ENCODE measurements around the gene TRIM60. TPM values are rescaled to one million over a fixed set of nuclear protein-coding genes. Genes with fewer than 3 reads are reported as not detected.
"Not testable (repeated sequence)": the region's sequence is repeated elsewhere in the genome, so short reads cannot be mapped to it uniquely, and the experiment has no call there.

Gene TRIM60
- not detected in 2 replicates for total RNA-seq (2012; rRNA removed)

DNA sequence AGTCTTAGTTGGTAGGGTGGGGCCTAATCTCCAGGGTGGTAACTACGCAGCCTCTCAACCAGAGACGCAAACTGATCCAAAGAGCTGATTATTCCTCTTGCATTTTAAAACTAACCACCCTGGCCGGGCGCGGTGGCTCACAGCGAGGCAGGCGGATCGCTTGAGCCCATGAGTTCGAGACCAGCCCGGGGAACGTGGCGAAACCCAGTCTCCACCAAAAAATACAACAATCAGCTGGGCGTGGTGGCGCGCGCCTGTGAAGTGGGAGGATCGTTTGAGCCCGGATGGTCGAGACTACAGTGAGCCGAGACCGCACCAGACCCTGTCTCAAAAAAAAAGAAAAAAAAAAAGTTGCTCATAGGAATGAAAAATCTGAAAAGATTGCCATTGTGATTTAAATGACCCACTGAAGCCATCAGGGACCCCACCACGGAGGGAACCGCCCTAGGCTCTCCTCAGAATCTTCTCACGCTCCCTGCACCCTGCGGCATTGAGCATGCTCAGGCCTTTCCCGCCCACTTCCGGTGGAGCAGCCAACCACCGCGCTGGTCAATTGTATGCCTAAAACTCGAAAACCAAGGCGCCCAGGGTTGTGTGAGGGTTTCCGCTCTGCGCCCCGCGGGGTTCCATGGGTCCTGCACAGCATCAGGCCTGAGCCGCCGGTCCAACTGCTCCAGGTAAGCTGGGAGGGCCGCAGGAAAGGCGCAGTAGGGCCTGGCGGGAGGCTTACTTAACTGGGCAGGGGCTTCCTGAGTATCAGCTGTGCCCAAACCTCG lies at the start of gene TRIM60:
Gene TRIM60, plus strand, starts transcription at position 564 of the 776 bp plus-strand sequence. CDS start 8,074 bp downstream, outside the sequence.
- Histone ChIP-seq H3K27me3 (ENCODE audit: control insufficient read depth, insufficient read depth, low read length) (no peaks in the 10 kb centered on the region), H3K4me3 (ENCODE audit: low read length) (no peak within 1 kb of the TSS), H3K4me2 (ENCODE audit: low read length) (no peak within 1 kb of the TSS), H3K9ac (ENCODE audit: low read depth, low read length) (no peak within 1 kb of the TSS), H3K4me1 (ENCODE audit: control insufficient read depth, insufficient read depth, low read length) (no peaks in the 10 kb centered on the region), H3K36me3 (ENCODE audit: insufficient read depth, low read length) (no peaks in the 10 kb centered on the region), H3K9me3 (replicated peaks; ENCODE audit: low read length) (no peaks in the 10 kb centered on the region)

GRCh38 chr4:164989471-164989870 lies 42.3 kb upstream of the TRIM60 start:
- H3K36me3 ChIP-seq (ENCODE audit: insufficient read depth, low read length), result no peaks in the 10 kb centered on the region
- no peak overlapping the region for H3K4me2 ChIP-seq (ENCODE audit: low read length)
- no peaks in the 10 kb centered on the region for H3K9me3 ChIP-seq (replicated peaks; ENCODE audit: low read length)
- H3K9ac ChIP-seq (ENCODE audit: low read depth, low read length), result no peak overlapping the region
- H3K27me3 ChIP-seq (ENCODE audit: control insufficient read depth, insufficient read depth, low read length), result no peaks in the 10 kb centered on the region
- H3K4me1 ChIP-seq (ENCODE audit: control insufficient read depth, insufficient read depth, low read length), result peaks cover 4% of the 10 kb centered on the region
- H3K4me3 ChIP-seq (ENCODE audit: low read length), result no peak overlapping the region

DNA sequence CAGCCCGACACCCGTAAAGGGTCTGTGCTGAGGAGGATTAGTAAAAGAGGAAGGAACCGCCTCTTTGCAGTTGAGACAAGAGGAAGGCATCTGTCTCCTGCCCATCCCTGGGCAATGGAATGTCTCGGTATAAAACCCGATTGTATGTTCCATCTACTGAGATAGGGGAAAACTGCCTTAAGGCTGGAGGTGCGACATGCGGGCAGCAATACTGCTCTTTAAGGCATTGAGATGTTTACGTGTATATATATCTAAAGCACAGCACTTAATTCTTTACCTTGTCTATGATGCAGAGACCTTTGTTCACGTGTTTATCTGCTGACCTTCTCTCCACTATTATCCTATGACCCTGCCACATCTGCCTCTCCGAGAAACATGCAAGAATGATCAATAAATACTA lies 41.0 kb upstream of the TRIM60 start:
- H3K4me2 ChIP-seq (ENCODE audit: low read length); H3K4me3 ChIP-seq (ENCODE audit: low read length); H3K36me3 ChIP-seq (ENCODE audit: insufficient read depth, low read length); H3K9me3 ChIP-seq (replicated peaks; ENCODE audit: low read length); H3K9ac ChIP-seq (ENCODE audit: low read depth, low read length); H3K27me3 ChIP-seq (ENCODE audit: control insufficient read depth, insufficient read depth, low read length); H3K4me1 ChIP-seq (ENCODE audit: control insufficient read depth, insufficient read depth, low read length): not testable (repeated sequence)

- H3K9me3 ChIP-seq (replicated peaks; ENCODE audit: low read length); H3K36me3 ChIP-seq (ENCODE audit: insufficient read depth, low read length); H3K4me3 ChIP-seq (ENCODE audit: low read length); H3K4me2 ChIP-seq (ENCODE audit: low read length); H3K27me3 ChIP-seq (ENCODE audit: control insufficient read depth, insufficient read depth, low read length); H3K9ac ChIP-seq (ENCODE audit: low read depth, low read length); H3K4me1 ChIP-seq (ENCODE audit: control insufficient read depth, insufficient read depth, low read length): not testable (repeated sequence)
Measured at GRCh38 chr4:164996123-164996522, 35.7 kb upstream of the TRIM60 start.

- Histone ChIP-seq H3K27me3 (ENCODE audit: control insufficient read depth, insufficient read depth, low read length) (no peaks in the 10 kb centered on the region), H3K4me1 (ENCODE audit: control insufficient read depth, insufficient read depth, low read length) (no peaks in the 10 kb centered on the region), H3K4me3 (ENCODE audit: low read length) (no peak overlapping the region), H3K9me3 (replicated peaks; ENCODE audit: low read length) (no peaks in the 10 kb centered on the region), H3K9ac (ENCODE audit: low read depth, low read length) (no peak overlapping the region), H3K4me2 (ENCODE audit: low read length) (no peak overlapping the region), H3K36me3 (ENCODE audit: insufficient read depth, low read length) (no peaks in the 10 kb centered on the region)
Measured at GRCh38 chr4:164997324-164997723, 34.5 kb upstream of the TRIM60 start.

DNA sequence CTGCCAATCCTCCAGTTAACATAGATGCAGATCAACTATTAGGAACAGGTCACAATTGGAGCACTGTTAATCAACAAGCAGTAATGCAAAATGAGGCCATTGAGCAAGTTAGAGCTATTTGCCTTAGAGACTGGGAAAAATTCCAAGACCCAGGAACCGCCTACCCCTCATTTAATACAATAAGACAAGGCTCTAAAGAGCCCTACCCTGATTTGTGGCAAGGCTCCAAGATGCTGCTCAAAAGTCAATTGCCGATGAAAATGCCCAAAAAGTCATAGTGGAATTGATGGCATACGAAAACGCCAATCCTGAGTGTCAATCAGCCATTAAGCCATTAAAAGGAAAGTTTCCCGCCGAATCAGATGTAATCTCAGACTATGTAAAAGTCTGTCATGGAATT lies 33.9 kb upstream of the TRIM60 start:
- Histone ChIP-seq H3K9ac (ENCODE audit: low read depth, low read length) (no peak overlapping the region), H3K4me2 (ENCODE audit: low read length) (no peak overlapping the region), H3K27me3 (ENCODE audit: control insufficient read depth, insufficient read depth, low read length) (no peaks in the 10 kb centered on the region), H3K36me3 (ENCODE audit: insufficient read depth, low read length) (no peaks in the 10 kb centered on the region), H3K4me1 (ENCODE audit: control insufficient read depth, insufficient read depth, low read length) (no peaks in the 10 kb centered on the region), H3K9me3 (replicated peaks; ENCODE audit: low read length) (no peaks in the 10 kb centered on the region), H3K4me3 (ENCODE audit: low read length) (no peak overlapping the region)

DNA sequence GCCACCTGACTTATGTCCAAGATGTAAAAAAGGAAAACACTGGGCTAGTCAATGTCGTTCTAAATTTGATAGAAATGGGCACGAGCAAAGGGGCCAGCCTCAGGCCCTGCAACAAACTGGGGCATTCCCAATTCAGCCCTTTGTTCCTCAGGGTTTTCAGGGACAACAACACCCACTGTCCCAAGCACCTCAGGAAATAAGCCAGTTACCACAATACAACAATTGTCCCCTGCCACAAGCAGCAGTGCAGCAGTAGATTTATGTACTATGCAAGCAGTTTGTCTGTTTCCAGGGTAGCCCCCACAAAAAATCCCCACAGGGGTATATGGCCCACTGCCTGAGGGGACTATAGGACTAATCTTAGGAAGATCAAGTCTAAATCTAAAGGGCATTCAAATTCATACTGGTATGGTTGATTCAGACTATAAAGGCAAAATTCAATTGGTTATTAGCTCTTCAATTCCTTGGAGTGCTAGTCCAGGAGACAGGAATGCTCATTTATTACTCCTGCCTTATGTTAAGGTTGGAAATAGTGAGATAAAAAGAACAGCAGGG lies 33.2 kb upstream of the TRIM60 start:
- not testable (repeated sequence) for H3K36me3 ChIP-seq (ENCODE audit: insufficient read depth, low read length); H3K4me3 ChIP-seq (ENCODE audit: low read length); H3K4me2 ChIP-seq (ENCODE audit: low read length); H3K9me3 ChIP-seq (replicated peaks; ENCODE audit: low read length); H3K9ac ChIP-seq (ENCODE audit: low read depth, low read length); H3K4me1 ChIP-seq (ENCODE audit: control insufficient read depth, insufficient read depth, low read length); H3K27me3 ChIP-seq (ENCODE audit: control insufficient read depth, insufficient read depth, low read length)

DNA sequence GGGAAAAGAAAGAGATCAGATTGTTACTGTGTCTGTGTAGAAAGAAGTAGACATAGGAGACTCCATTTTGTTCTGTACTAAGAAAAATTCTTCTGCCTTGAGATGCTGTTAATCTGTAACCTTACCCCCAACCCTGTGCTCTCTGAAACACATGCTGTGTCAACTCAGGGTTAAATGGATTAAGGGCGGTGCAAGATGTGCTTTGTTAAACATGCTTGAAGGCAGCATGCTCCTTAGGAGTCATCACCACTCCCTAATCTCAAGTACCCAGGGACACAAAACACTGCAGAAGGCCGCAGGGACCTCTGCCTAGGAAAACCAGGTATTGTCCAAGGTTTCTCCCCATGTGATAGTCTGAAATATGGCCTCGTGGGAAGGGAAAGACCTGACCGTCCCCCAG lies 29.8 kb upstream of the TRIM60 start:
- H3K27me3 ChIP-seq (ENCODE audit: control insufficient read depth, insufficient read depth, low read length); H3K4me1 ChIP-seq (ENCODE audit: control insufficient read depth, insufficient read depth, low read length); H3K4me3 ChIP-seq (ENCODE audit: low read length); H3K9me3 ChIP-seq (replicated peaks; ENCODE audit: low read length); H3K36me3 ChIP-seq (ENCODE audit: insufficient read depth, low read length); H3K4me2 ChIP-seq (ENCODE audit: low read length); H3K9ac ChIP-seq (ENCODE audit: low read depth, low read length): not testable (repeated sequence)

- H3K27me3 ChIP-seq (ENCODE audit: control insufficient read depth, insufficient read depth, low read length), result no peaks in the 10 kb centered on the region
- H3K9ac ChIP-seq (ENCODE audit: low read depth, low read length), result no peak overlapping the region
- no peak overlapping the region for H3K4me2 ChIP-seq (ENCODE audit: low read length)
- no peaks in the 10 kb centered on the region for H3K36me3 ChIP-seq (ENCODE audit: insufficient read depth, low read length)
- H3K4me3 ChIP-seq (ENCODE audit: low read length), result no peak overlapping the region
- H3K4me1 ChIP-seq (ENCODE audit: control insufficient read depth, insufficient read depth, low read length), result no peaks in the 10 kb centered on the region
- no peaks in the 10 kb centered on the region for H3K9me3 ChIP-seq (replicated peaks; ENCODE audit: low read length)
Measured at GRCh38 chr4:165005352-165005925, 26.4 kb upstream of the TRIM60 start.

- H3K27me3 ChIP-seq (ENCODE audit: control insufficient read depth, insufficient read depth, low read length), result no peaks in the 10 kb centered on the region
- no peaks in the 10 kb centered on the region for H3K4me1 ChIP-seq (ENCODE audit: control insufficient read depth, insufficient read depth, low read length)
- no peak overlapping the region for H3K4me2 ChIP-seq (ENCODE audit: low read length)
- H3K9me3 ChIP-seq (replicated peaks; ENCODE audit: low read length), result no peaks in the 10 kb centered on the region
- no peaks in the 10 kb centered on the region for H3K36me3 ChIP-seq (ENCODE audit: insufficient read depth, low read length)
- H3K4me3 ChIP-seq (ENCODE audit: low read length), result no peak overlapping the region
- H3K9ac ChIP-seq (ENCODE audit: low read depth, low read length), result no peak overlapping the region
Measured at GRCh38 chr4:165006456-165006855, 25.3 kb upstream of the TRIM60 start.

DNA sequence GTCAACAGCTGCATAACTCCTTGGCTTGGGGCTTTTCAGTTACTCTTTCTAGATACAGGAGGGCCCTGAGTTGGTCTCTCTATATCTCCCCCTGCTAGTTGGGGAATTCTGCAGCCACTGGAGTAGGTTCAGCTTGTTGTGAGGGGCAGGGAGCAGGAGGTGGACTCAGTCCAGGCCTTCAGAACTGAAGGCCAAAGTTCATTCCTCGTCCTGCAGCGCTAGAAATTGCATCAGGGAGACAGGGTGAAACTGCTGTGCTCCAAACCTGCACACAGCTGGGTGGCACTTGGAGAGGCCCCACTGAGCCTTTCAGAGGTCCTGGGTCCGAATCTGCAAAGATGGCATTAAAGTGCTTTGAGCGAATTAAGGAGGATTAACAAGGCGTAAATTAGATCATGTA lies 24.9 kb upstream of the TRIM60 start:
- H3K9ac ChIP-seq (ENCODE audit: low read depth, low read length), result no peak overlapping the region
- no peaks in the 10 kb centered on the region for H3K27me3 ChIP-seq (ENCODE audit: control insufficient read depth, insufficient read depth, low read length)
- H3K4me2 ChIP-seq (ENCODE audit: low read length), result no peak overlapping the region
- no peak overlapping the region for H3K4me3 ChIP-seq (ENCODE audit: low read length)
- no peaks in the 10 kb centered on the region for H3K9me3 ChIP-seq (replicated peaks; ENCODE audit: low read length)
- H3K36me3 ChIP-seq (ENCODE audit: insufficient read depth, low read length), result no peaks in the 10 kb centered on the region
- H3K4me1 ChIP-seq (ENCODE audit: control insufficient read depth, insufficient read depth, low read length), result no peaks in the 10 kb centered on the region

Measured in skeletal muscle satellite cell (primary cell).